Loucy (cell line): ENCODE results near the gene PER2.

Source experiments
- CTCF ChIP-seq: fragments of 200-600 bp; sonication (generic); conservative IDR thresholded peaks from 2 replicates; pipeline ENCODE4 v1.5.1; 2014; ENCODE audit warnings: mild to moderate bottlenecking, antibody characterized with exemption, low read length
- EZH2phosphoT487 ChIP-seq: fragments of 200-600 bp; IDR thresholded peaks from 2 replicates; pipeline ENCODE4 v1.6.1; 2018; ENCODE audit warnings: antibody characterized with exemption, mild to moderate bottlenecking, moderate library complexity, borderline replicate concordance

- no peak for TF ChIP-seq CTCF
- no peak for TF ChIP-seq EZH2phosphoT487
Observed at GRCh38 chr2:238220274-238220891, 68.0 kb downstream of the PER2 start.
